AG04449 (cell line): Measurements from ENCODE around the gene STK38L.

Source experiments
- CTCF ChIA-PET: fragments of 350-600 bp; formaldehyde crosslinking; extraction: SDS; loops from one replicate; lab custom pipeline; 2021; ENCODE audit warnings: antibody characterized with exemption; lab: Yijun Ruan, JAX
- POLR2A ChIA-PET: fragments of 400-600, 350-600 bp; formaldehyde crosslinking; extraction: SDS; loops from one replicate; lab custom pipeline; 2020; ENCODE audit warnings: antibody characterized with exemption, inconsistent platforms; lab: Yijun Ruan, JAX
- DNase-seq: peaks from one replicate; pipeline ENCODE4 v3.0.0-alpha.2; 2010; ENCODE audit warnings: low read depth, low spot score
- H3K4me3 ChIP-seq: 2 replicates; pipeline ENCODE4 v1.5.1; 2011; ENCODE audit warnings: low read depth, mild to moderate bottlenecking, control low read depth, low read length
- CTCF ChIP-seq: IDR thresholded peaks from one replicate; pipeline ENCODE4 v1.5.1; 2011; ENCODE audit warnings: mild to moderate bottlenecking, moderate library complexity, low read length, control low read depth, inconsistent platforms; ENCODE audit not compliant: insufficient read depth; ENCODE audit errors: missing control alignments

STK38L gene

GRCh38 chr12:27296674-27297073, 52.6 kb downstream of the STK38L start:
- H3K4me3 ChIP-seq: no peak overlapping the region
- DNase-seq: no peak
- ChIA-PET CTCF (interaction anchor here (0.8 to 3.9 kb wide), 6 partner anchors 9 to 154 kb away, joined by 3 to 45 read pairs (median 3); no protein-coding TSS in a partner anchor), POLR2A (no interaction called here)
- no peak for TF ChIP-seq CTCF

GRCh38 chr12:27297566-27297965, 53.5 kb downstream of the STK38L start:
- no peak overlapping the region for H3K4me3 ChIP-seq
- ChIA-PET CTCF (interaction anchor here (0.8 to 3.9 kb wide), 4 partner anchors 10 to 291 kb away, joined by 3 to 45 read pairs (median 3); no protein-coding TSS in a partner anchor), POLR2A (no interaction called here)
- no peak for DNase-seq
- no peak for TF ChIP-seq CTCF

GRCh38 chr12:27299102-27299501, 55.0 kb downstream of the STK38L start:
- no peak overlapping the region for H3K4me3 ChIP-seq
- POLR2A ChIA-PET: no interaction called here
- TF ChIP-seq CTCF: no peak
- CTCF ChIA-PET: interaction anchor here (1.1 to 3.9 kb wide), 3 partner anchors 8 to 285 kb away, joined by 3 to 45 read pairs (median 5); partner anchors contain the start of gene TM7SF3
- DNase-seq: no peak

- DNase-seq: no peak
- no peak for TF ChIP-seq CTCF
- ChIA-PET POLR2A (no interaction called here), CTCF (interaction anchor here (0.7 to 1.2 kb wide), 3 partner anchors 15 to 286 kb away, joined by 3 to 5 read pairs (median 4); partner anchors contain the start of gene TM7SF3)
- H3K4me3 ChIP-seq: no peak overlapping the region
These were observed 56.1 kb downstream of the STK38L start for GRCh38 chr12:27300226-27300625.

- DNase-seq: no peak
- no peak overlapping the region for H3K4me3 ChIP-seq
- ChIA-PET CTCF (interaction anchor here (0.6 to 9.5 kb wide), 15 partner anchors 9 to 418 kb away, joined by 3 to 230 read pairs (median 5); partner anchors contain the start of genes MED21 and TM7SF3), POLR2A (no interaction called here)
- TF ChIP-seq CTCF: no peak
These were observed 59.3 kb downstream of the STK38L start for GRCh38 chr12:27303139-27304111.

- CTCF ChIA-PET: interaction anchor here (1.2 to 9.5 kb wide), 21 partner anchors 8 to 472 kb away, joined by 3 to 230 read pairs (median 8); partner anchors contain the start of genes ITPR2, MED21 and TM7SF3
- POLR2A ChIA-PET: no interaction called here
- H3K4me3 ChIP-seq: no peak overlapping the region
- no peak for DNase-seq
- no peak for TF ChIP-seq CTCF
These were observed 60.8 kb downstream of the STK38L start for GRCh38 chr12:27304856-27305255.
